ENCODE data around the gene COL25A1.

DNA sequence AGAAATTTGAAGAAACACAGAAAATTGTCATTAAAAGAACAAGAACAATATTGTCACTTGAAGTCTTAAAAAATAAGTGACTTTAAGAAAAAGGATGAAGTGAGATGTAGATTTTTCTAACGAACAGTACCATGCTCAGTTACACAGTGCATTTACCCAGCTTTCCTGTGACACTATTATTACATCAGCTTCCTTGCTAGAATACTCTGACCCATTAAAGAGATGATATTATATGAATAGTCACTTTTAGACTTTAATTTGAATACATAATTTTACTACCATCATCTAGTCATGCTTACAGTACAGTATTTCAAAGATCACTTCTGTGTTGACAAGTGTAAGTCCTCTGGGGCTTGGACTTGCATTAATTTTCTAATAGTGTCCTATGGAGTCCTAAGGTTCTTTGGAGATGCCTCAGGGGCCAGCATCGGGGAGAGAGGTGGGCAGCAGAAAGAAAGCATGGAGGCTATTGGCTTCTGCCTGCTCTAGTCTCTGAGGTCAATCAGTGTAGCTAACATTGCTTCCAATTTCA lies 10.7 kb downstream of the COL25A1 start:
- TF ChIP-seq, protein P1, sequence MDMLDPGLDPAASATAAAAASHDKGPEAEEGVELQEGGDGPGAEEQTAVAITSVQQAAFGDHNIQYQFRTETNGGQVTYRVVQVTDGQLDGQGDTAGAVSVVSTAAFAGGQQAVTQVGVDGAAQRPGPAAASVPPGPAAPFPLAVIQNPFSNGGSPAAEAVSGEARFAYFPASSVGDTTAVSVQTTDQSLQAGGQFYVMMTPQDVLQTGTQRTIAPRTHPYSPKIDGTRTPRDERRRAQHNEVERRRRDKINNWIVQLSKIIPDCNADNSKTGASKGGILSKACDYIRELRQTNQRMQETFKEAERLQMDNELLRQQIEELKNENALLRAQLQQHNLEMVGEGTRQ (IDR thresholded peaks at IDR 0.05) = no peak
- TF ChIP-seq, protein P2, sequence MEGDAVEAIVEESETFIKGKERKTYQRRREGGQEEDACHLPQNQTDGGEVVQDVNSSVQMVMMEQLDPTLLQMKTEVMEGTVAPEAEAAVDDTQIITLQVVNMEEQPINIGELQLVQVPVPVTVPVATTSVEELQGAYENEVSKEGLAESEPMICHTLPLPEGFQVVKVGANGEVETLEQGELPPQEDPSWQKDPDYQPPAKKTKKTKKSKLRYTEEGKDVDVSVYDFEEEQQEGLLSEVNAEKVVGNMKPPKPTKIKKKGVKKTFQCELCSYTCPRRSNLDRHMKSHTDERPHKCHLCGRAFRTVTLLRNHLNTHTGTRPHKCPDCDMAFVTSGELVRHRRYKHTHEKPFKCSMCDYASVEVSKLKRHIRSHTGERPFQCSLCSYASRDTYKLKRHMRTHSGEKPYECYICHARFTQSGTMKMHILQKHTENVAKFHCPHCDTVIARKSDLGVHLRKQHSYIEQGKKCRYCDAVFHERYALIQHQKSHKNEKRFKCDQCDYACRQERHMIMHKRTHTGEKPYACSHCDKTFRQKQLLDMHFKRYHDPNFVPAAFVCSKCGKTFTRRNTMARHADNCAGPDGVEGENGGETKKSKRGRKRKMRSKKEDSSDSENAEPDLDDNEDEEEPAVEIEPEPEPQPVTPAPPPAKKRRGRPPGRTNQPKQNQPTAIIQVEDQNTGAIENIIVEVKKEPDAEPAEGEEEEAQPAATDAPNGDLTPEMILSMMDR (IDR thresholded peaks at IDR 0.05) = no peak
- TF ChIP-seq, protein P3, sequence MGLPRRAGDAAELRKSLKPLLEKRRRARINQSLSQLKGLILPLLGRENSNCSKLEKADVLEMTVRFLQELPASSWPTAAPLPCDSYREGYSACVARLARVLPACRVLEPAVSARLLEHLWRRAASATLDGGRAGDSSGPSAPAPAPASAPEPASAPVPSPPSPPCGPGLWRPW (IDR thresholded peaks at IDR 0.05) = no peak
- TF ChIP-seq RAD21 (conservative IDR thresholded peaks at IDR 0.05 in 1 of 2, IDR thresholded peaks at IDR 0.05 in 1 of 2) = no peak
- no peak for TF ChIP-seq SMC3 (IDR thresholded peaks at IDR 0.05)
- TF ChIP-seq ZFP36 (IDR thresholded peaks at IDR 0.05; ENCODE audit: borderline replicate concordance, partially characterized antibody) = no peak
- no peak for TF ChIP-seq CEBPB (IDR thresholded peaks at IDR 0.05)
- TF ChIP-seq POLR2A (IDR thresholded peaks at IDR 0.05; ENCODE audit: low read length) = no peak
- no peak for TF ChIP-seq RFX5 (IDR thresholded peaks at IDR 0.05)
- TF ChIP-seq BHLHE40 (IDR thresholded peaks at IDR 0.05; ENCODE audit: low read depth, low read length) = no peak
